IPS-15b (cell line): Measurements from ENCODE around the gene EFNB2.

Experiments used
- H3K27me3 ChIP-seq: one replicate; pipeline ENCODE4 v1.6.1; 2013; ENCODE audit warnings: low read length; ENCODE audit not compliant: control insufficient read depth, insufficient read depth
- H3K36me3 ChIP-seq: one replicate; pipeline ENCODE4 v1.6.1; 2013; ENCODE audit warnings: low read length; ENCODE audit not compliant: control insufficient read depth, insufficient read depth
- H3K4me1 ChIP-seq: one replicate; pipeline ENCODE4 v1.6.1; 2013; ENCODE audit warnings: mild to moderate bottlenecking, low read length; ENCODE audit not compliant: control insufficient read depth, insufficient read depth
- H3K4me3 ChIP-seq: one replicate; pipeline ENCODE4 v1.5.1; 2013; ENCODE audit warnings: low read depth, low read length
- H3K9ac ChIP-seq: one replicate; pipeline ENCODE4 v1.6.1; 2013; ENCODE audit warnings: low read depth, mild to moderate bottlenecking, low read length
- H3K9me3 ChIP-seq: one replicate; pipeline ENCODE4 v1.6.1; 2013; ENCODE audit warnings: mild to moderate bottlenecking, low read length; ENCODE audit not compliant: control insufficient read depth, insufficient read depth

Gene EFNB2

DNA sequence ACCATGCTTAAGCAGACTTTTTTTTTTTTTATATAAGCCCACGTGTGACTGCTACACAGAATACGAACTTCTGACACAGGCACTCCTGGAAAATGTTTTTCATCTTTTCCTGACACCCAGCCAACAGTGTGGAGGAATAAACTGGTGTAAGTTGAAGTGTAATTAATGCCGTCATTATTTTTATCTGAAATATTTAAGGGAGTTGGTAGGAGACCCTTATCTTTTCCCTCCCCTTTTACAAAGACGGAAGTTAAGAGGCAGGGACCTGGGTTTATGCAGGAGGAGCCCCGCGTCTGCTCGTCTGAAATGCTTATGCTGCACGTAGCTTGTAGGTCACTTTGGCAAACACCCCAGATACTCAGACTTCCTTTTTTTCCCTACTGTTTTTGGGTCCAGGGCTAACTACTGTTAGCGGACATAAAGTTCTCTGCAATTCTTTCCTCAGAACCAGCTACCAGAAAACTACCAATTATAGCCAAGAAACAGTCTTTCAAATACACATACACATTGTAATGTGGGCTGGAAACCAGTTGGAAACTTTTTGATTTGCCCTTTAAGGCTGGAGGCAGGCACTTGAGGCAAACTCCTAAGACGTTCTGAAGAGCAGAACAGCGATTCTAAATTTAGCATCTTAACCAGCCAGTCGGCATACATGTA is 50.8 kb downstream of the EFNB2 start:
- no peaks in the 10 kb centered on the region for H3K9me3 ChIP-seq
- no peak overlapping the region for H3K4me3 ChIP-seq
- no peaks in the 10 kb centered on the region for H3K27me3 ChIP-seq
- no peaks in the 10 kb centered on the region for H3K36me3 ChIP-seq
- H3K4me1 ChIP-seq: peaks cover 2% of the 10 kb centered on the region
- H3K9ac ChIP-seq: no peak overlapping the region

GRCh38 chr13:106484084-106484483 is 51.4 kb downstream of the EFNB2 start:
- H3K4me1 ChIP-seq: peaks cover 2% of the 10 kb centered on the region
- H3K9ac ChIP-seq: no peak overlapping the region
- no peaks in the 10 kb centered on the region for H3K27me3 ChIP-seq
- H3K36me3 ChIP-seq: no peaks in the 10 kb centered on the region
- H3K9me3 ChIP-seq: no peaks in the 10 kb centered on the region
- H3K4me3 ChIP-seq: no peak overlapping the region

DNA sequence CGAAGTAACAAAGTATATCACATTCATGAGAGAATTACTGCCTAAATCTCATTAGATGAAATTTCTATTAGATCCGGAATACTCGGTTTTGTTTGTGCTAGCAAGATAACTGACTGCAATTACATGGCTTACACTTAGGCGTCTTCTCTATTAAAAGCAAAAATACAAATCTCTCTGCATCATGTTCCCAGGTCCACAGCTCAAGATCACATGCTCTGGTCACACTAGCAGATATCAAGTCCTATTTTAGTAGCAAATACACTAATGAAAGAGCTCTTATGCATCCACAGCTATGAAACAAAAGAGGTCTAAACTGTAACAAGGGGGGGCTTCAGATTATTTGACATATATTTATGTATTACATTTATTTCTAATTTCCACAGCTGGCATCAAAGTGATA is 53.5 kb downstream of the EFNB2 start:
- no peak overlapping the region for H3K9ac ChIP-seq
- H3K4me1 ChIP-seq: peaks cover 2% of the 10 kb centered on the region
- H3K36me3 ChIP-seq: no peaks in the 10 kb centered on the region
- H3K9me3 ChIP-seq: no peaks in the 10 kb centered on the region
- H3K27me3 ChIP-seq: no peaks in the 10 kb centered on the region
- H3K4me3 ChIP-seq: no peak overlapping the region

GRCh38 chr13:106480351-106480910 is 55.0 kb downstream of the EFNB2 start:
- Histone ChIP-seq H3K27me3 (no peaks in the 10 kb centered on the region), H3K9me3 (no peaks in the 10 kb centered on the region), H3K9ac (no peak overlapping the region), H3K36me3 (no peaks in the 10 kb centered on the region), H3K4me3 (no peak overlapping the region), H3K4me1 (peaks cover 2% of the 10 kb centered on the region)

DNA sequence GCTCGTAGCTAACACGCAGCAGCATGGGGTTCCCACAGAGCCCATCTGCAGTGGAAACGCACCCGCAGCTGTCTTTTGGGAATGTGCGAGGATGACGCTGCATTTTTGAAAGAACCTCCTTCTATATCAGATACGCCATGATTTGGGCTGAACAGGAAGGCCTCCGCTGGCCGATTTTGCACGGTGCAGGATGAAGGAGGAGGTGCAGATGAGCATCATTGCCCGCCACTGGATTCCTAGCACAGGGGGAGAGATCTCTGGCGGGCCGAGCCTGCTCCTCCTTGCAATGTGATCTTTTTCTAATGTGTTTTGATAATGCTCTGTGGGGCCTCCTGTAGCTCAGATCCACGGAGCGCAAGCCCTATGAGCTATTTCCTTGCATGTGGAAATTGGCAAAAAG is 55.5 kb downstream of the EFNB2 start:
- H3K27me3 ChIP-seq: no peaks in the 10 kb centered on the region
- H3K9me3 ChIP-seq: no peaks in the 10 kb centered on the region
- peaks cover 2% of the 10 kb centered on the region for H3K4me1 ChIP-seq
- no peaks in the 10 kb centered on the region for H3K36me3 ChIP-seq
- no peak overlapping the region for H3K4me3 ChIP-seq
- H3K9ac ChIP-seq: no peak overlapping the region

- Histone ChIP-seq H3K9ac (no peak overlapping the region), H3K4me3 (no peak overlapping the region), H3K4me1 (no peaks in the 10 kb centered on the region), H3K36me3 (no peaks in the 10 kb centered on the region), H3K9me3 (no peaks in the 10 kb centered on the region), H3K27me3 (no peaks in the 10 kb centered on the region)
These were observed 57.3 kb downstream of the EFNB2 start for GRCh38 chr13:106478116-106478515.

GRCh38 chr13:106477303-106477702 is 58.2 kb downstream of the EFNB2 start:
- no peaks in the 10 kb centered on the region for H3K9me3 ChIP-seq
- H3K9ac ChIP-seq: no peak overlapping the region
- H3K27me3 ChIP-seq: no peaks in the 10 kb centered on the region
- H3K36me3 ChIP-seq: no peaks in the 10 kb centered on the region
- H3K4me3 ChIP-seq: no peak overlapping the region
- peaks cover 5% of the 10 kb centered on the region for H3K4me1 ChIP-seq

GRCh38 chr13:106475852-106476251 is 59.6 kb downstream of the EFNB2 start:
- H3K9me3 ChIP-seq: no peaks in the 10 kb centered on the region

GRCh38 chr13:106474912-106475311 is 60.5 kb downstream of the EFNB2 start:
- Histone ChIP-seq H3K9me3 (no peaks in the 10 kb centered on the region), H3K4me1 (peaks cover 7% of the 10 kb centered on the region), H3K4me3 (no peak overlapping the region), H3K27me3 (no peaks in the 10 kb centered on the region), H3K36me3 (no peaks in the 10 kb centered on the region), H3K9ac (no peak overlapping the region)

More at GRCh38 chr13:106475852-106476251, 59.6 kb downstream of the EFNB2 start:
- Histone ChIP-seq H3K27me3 (no peaks in the 10 kb centered on the region), H3K36me3 (no peaks in the 10 kb centered on the region), H3K4me3 (no peak overlapping the region), H3K4me1 (peaks cover 7% of the 10 kb centered on the region), H3K9ac (no peak overlapping the region)

- H3K27me3 ChIP-seq: no peaks in the 10 kb centered on the region
- no peak overlapping the region for H3K4me3 ChIP-seq
- no peaks in the 10 kb centered on the region for H3K36me3 ChIP-seq
- no peak overlapping the region for H3K9ac ChIP-seq
- no peaks in the 10 kb centered on the region for H3K9me3 ChIP-seq
- H3K4me1 ChIP-seq: peaks cover 7% of the 10 kb centered on the region
These were observed 62.3 kb downstream of the EFNB2 start for GRCh38 chr13:106473154-106473553.

DNA sequence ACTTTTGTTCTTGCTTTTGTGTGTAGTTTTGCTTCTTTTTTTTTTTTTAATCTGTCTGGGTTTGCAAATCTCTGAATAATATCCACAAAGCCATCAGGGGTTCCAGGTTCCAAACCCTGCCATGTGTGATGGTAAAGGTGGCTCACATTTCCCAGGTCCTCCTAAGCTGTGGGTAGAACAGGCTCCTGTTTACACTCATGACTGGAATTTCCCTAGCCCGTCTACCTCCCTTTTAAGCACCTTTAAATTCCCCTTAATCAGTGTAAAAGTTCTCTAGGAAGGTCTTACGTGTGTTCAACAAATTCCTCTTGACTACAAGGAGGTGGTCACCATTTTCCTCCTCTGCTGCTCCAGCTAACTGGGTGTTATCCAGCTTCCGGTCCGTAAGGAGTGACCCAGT is 62.8 kb downstream of the EFNB2 start:
- Histone ChIP-seq H3K4me1 (peaks cover 7% of the 10 kb centered on the region), H3K9ac (no peak overlapping the region), H3K9me3 (no peaks in the 10 kb centered on the region), H3K36me3 (no peaks in the 10 kb centered on the region), H3K4me3 (no peak overlapping the region), H3K27me3 (no peaks in the 10 kb centered on the region)

GRCh38 chr13:106471957-106472543 is 63.4 kb downstream of the EFNB2 start:
- Histone ChIP-seq H3K4me1 (peaks cover 7% of the 10 kb centered on the region), H3K9me3 (no peaks in the 10 kb centered on the region), H3K36me3 (no peaks in the 10 kb centered on the region), H3K9ac (no peak overlapping the region), H3K4me3 (no peak overlapping the region), H3K27me3 (no peaks in the 10 kb centered on the region)
